HEK293T (cell line): ENCODE data around the gene PPP6R1.

Experiments
- BHLHE40 ChIP-seq: fragments of 450-650 bp; IDR thresholded peaks from 2 replicates; pipeline ENCODE4 v1.6.1; 2016; ENCODE audit warnings: mild to moderate bottlenecking, moderate library complexity, borderline replicate concordance
- ELF4 ChIP-seq: fragments of 450-650 bp; IDR thresholded peaks from 2 replicates; pipeline ENCODE4 v1.6.1; 2017; ENCODE audit warnings: antibody characterized with exemption
- FOXA1 ChIP-seq: fragments of 450-650 bp; IDR thresholded peaks from 2 replicates; pipeline ENCODE4 v1.6.1; 2016; ENCODE audit warnings: mild to moderate bottlenecking
- FOXM1 ChIP-seq: fragments of 450-650 bp; IDR thresholded peaks from 2 replicates; pipeline ENCODE4 v1.6.1; 2017; ENCODE audit warnings: mild to moderate bottlenecking, borderline replicate concordance
- NFRKB ChIP-seq: fragments of 450-650 bp; IDR thresholded peaks from 2 replicates; pipeline ENCODE4 v1.6.1; 2016; ENCODE audit warnings: mild to moderate bottlenecking, moderate library complexity
- PKNOX1 ChIP-seq: fragments of 450-650 bp; IDR thresholded peaks from 2 replicates; pipeline ENCODE4 v1.6.1; 2016
- SP1 ChIP-seq: fragments of 450-650 bp; IDR thresholded peaks from 2 replicates; pipeline ENCODE4 v1.6.1; 2017
- ZNF384 ChIP-seq: fragments of 450-650 bp; IDR thresholded peaks from 2 replicates; pipeline ENCODE4 v1.6.1; 2016

GRCh38 chr19:55209693-55210472, 48.9 kb downstream of the PPP6R1 start:
- TF ChIP-seq ELF4 (no peak), FOXM1 (no peak), ZNF384 (no peak), FOXA1 (no peak), PKNOX1 (no peak), BHLHE40 (no peak), SP1 (no peak), NFRKB (no peak)
